ENCODE measurements around the gene UBE2O. TPM values are rescaled to one million over a fixed set of nuclear protein-coding genes. Genes with fewer than 3 reads are reported as not detected.

Gene UBE2O
- total RNA-seq, 6 donors from 2014 or later, result 20.5 to 55.5 (median 27.7) TPM

GRCh38 chr17:76500074-76500746 lies 47.3 kb upstream of the UBE2O start:
- ATAC-seq (ENCODE audit: low FRiP score in 2 of 2) (no peak), DNase-seq (peak in 1 of 2 donors; percentile 49)
- peak overlapping the region; percentile 71 to 82 (median 74) for H3K4me3 ChIP-seq
- 47 to 60% methylated on average over 12 to 17 of the region's 17 CpGs for WGBS, 2 donors
- no peaks in the 10 kb centered on the region for H3K36me3 ChIP-seq
- H3K4me1 ChIP-seq, result peaks cover 47 to 61% (median 53%) of the 10 kb centered on the region in 4 donors
- TF ChIP-seq CTCF (IDR thresholded peaks at IDR 0.05) (no peak), POLR2A (IDR thresholded peaks at IDR 0.05) (peak in 2 of 4 donors; percentile 34 to 61), EP300 (IDR thresholded peaks at IDR 0.05) (no peak), POLR2AphosphoS5 (IDR thresholded peaks at IDR 0.05) (peak; percentile 19 to 90)
- H3K27ac ChIP-seq, result peak overlapping the region; percentile 91 to 95 (median 94)
- no peaks in the 10 kb centered on the region for H3K9me3 ChIP-seq
- no peaks in the 10 kb centered on the region for H3K27me3 ChIP-seq

GRCh38 chr17:76499267-76499667 lies 46.3 kb upstream of the UBE2O start:
- peaks cover 49 to 69% (median 62%) of the 10 kb centered on the region in 4 donors for H3K4me1 ChIP-seq
- no peaks in the 10 kb centered on the region for H3K9me3 ChIP-seq
- H3K4me3 ChIP-seq, result peak overlapping the region in 3 of 4 donors; percentile 74 to 82 (median 75)
- H3K36me3 ChIP-seq, result no peaks in the 10 kb centered on the region
- H3K27ac ChIP-seq, result peak overlapping the region; percentile 91 to 95 (median 94)
- peak in 1 of 4 donors; percentile 14 for TF ChIP-seq POLR2A (IDR thresholded peaks at IDR 0.05)
- no peak for TF ChIP-seq CTCF (IDR thresholded peaks at IDR 0.05)
- ATAC-seq (ENCODE audit: low FRiP score in 2 of 2) (no peak), DNase-seq (no peak)
- H3K27me3 ChIP-seq, result no peaks in the 10 kb centered on the region
- 61 to 77% methylated on average over 5 of the region's 5 CpGs for WGBS, 2 donors

GRCh38 chr17:76498876-76499251 lies 45.9 kb upstream of the UBE2O start:
- no peaks in the 10 kb centered on the region for H3K36me3 ChIP-seq
- H3K4me3 ChIP-seq, result peak overlapping the region in 2 of 4 donors; percentile 74 to 82
- 35 to 50% methylated on average over 4 of the region's 4 CpGs for whole genome bisulfite sequencing, 2 donors
- H3K4me1 ChIP-seq, result peaks cover 53 to 72% (median 66%) of the 10 kb centered on the region in 4 donors
- H3K27ac ChIP-seq, result peak overlapping the region; percentile 91 to 95 (median 94)
- TF ChIP-seq POLR2AphosphoS5 (IDR thresholded peaks at IDR 0.05) (no peak), EP300 (IDR thresholded peaks at IDR 0.05) (no peak), POLR2A (IDR thresholded peaks at IDR 0.05) (no peak), CTCF (IDR thresholded peaks at IDR 0.05) (no peak)
- H3K27me3 ChIP-seq, result no peaks in the 10 kb centered on the region
- H3K9me3 ChIP-seq, result no peaks in the 10 kb centered on the region
- ATAC-seq (ENCODE audit: low FRiP score in 2 of 2) (no peak), DNase-seq (no peak)

- ATAC-seq (ENCODE audit: low FRiP score in 2 of 2) (peak; percentile 34 to 62), DNase-seq (peak; percentile 84 to 88)
- Histone ChIP-seq H3K36me3 (no peaks in the 10 kb centered on the region), H3K4me1 (peaks cover 60 to 79% (median 72%) of the 10 kb centered on the region in 4 donors), H3K27me3 (no peaks in the 10 kb centered on the region), H3K27ac (peak overlapping the region; percentile 91 to 95 (median 94)), H3K9me3 (no peaks in the 10 kb centered on the region), H3K4me3 (peak overlapping the region in 3 of 4 donors; percentile 9 to 74 (median 14))
- TF ChIP-seq POLR2A (IDR thresholded peaks at IDR 0.05) (peak in 2 of 4 donors; percentile 46 to 75), CTCF (IDR thresholded peaks at IDR 0.05) (no peak), POLR2AphosphoS5 (IDR thresholded peaks at IDR 0.05) (peak; percentile 62 to 86)
- WGBS, 2 donors, result 40 to 45% methylated on average over 12 to 31 of the region's 31 CpGs
These were observed 45.3 kb upstream of the UBE2O start for GRCh38 chr17:76497979-76498875.

Measured in upper lobe of left lung (tissue), 6 donors.